ENCODE measurements around the gene AASDH. TPM values are rescaled to one million over a fixed set of nuclear protein-coding genes. Genes with fewer than 3 reads are reported as not detected.

The AASDH gene
- total RNA-seq, 1 experiment from 2014 or later: 8.8 TPM

- peak within 1 kb of the TSS; percentile 87 for H2AFZ ChIP-seq (ENCODE audit: low read length)
- intact Hi-C loops (cut with micrococcal nuclease): loop anchor here (2.0 to 10.0 kb wide), 4 partner anchors 49 to 542 kb away; partner anchors contain the start of genes AASDH, NOA1, POLR2B and REST
- peaks cover 92% of the 10 kb centered on the region for H3K79me2 ChIP-seq (ENCODE audit: low read length)
- no peaks in the 10 kb centered on the region for H3K9me3 ChIP-seq (ENCODE audit: low read length)
- peak within 1 kb of the TSS; percentile 93 for H3K4me2 ChIP-seq (ENCODE audit: low read length)
- peak; percentile 99 for DNase-seq
- POLR2A ChIA-PET (ENCODE audit: unreplicated experiment): interaction anchor here (0.6 to 2.1 kb wide), 8 partner anchors 9 to 323 kb away, joined by 3 to 22 read pairs (median 4); partner anchors contain the start of gene AASDH
- H3K27ac ChIP-seq (ENCODE audit: low read length): peak within 1 kb of the TSS; percentile 80
- no peaks in the 10 kb centered on the region for H3K9me2 ChIP-seq (replicated peaks; ENCODE audit: low read length)
- ATAC-seq: peak; percentile 78
- peaks cover 64% of the 10 kb centered on the region for H4K20me1 ChIP-seq (ENCODE audit: low read length)
- peak within 1 kb of the TSS; percentile 98 for H3K9ac ChIP-seq (ENCODE audit: low read length)
- H3F3A ChIP-seq (ENCODE audit: low read length, unreplicated experiment): no peaks in the 10 kb centered on the region
- H3K27me3 ChIP-seq (ENCODE audit: low read length): no peaks in the 10 kb centered on the region
- CTCF ChIA-PET: interaction anchor here (0.8 to 1.0 kb wide), 3 partner anchors 9 to 109 kb away, joined by 3 to 5 read pairs (median 4); no protein-coding TSS in a partner anchor
- peak within 1 kb of the TSS; percentile 79 for H3K4me3 ChIP-seq (ENCODE audit: low read length)
- TF ChIP-seq CTCF (conservative IDR thresholded peaks at IDR 0.05; ENCODE audit: low read depth, low read length) (no peak), EZH2phosphoT487 (IDR thresholded peaks at IDR 0.05; ENCODE audit: borderline replicate concordance, low read length) (no peak), EZH2 (IDR thresholded peaks at IDR 0.05; ENCODE audit: low read length, unreplicated experiment) (no peak)
- H3K4me1 ChIP-seq (ENCODE audit: insufficient read depth, low read length): peaks cover 36% of the 10 kb centered on the region
- no TSS peak for BruUV-seq (replicated peaks)
- peaks cover 14% of the 10 kb centered on the region; the same call in 1 of the 2 replicates for H3K36me3 ChIP-seq (ENCODE audit: low read depth, low read length)
These were observed 48.0 kb upstream of the AASDH start, which contains the start of gene PPAT for GRCh38 chr4:56435140-56435926. PPAT (minus strand) TSS chr4:56435615; CDS start chr4:56435477, 138 bp downstream.

GRCh38 chr4:56434599-56435139, 47.4 kb upstream of the AASDH start:
- TF ChIP-seq EZH2 (IDR thresholded peaks at IDR 0.05; ENCODE audit: low read length, unreplicated experiment): no peak
- TF ChIP-seq EZH2phosphoT487 (IDR thresholded peaks at IDR 0.05; ENCODE audit: borderline replicate concordance, low read length): no peak
- TF ChIP-seq CTCF (conservative IDR thresholded peaks at IDR 0.05; ENCODE audit: low read depth, low read length): no peak
- peaks cover 29% of the 10 kb centered on the region for H3K4me1 ChIP-seq (ENCODE audit: insufficient read depth, low read length)
- no TSS peak for BruUV-seq (replicated peaks)
- H3K4me3 ChIP-seq (ENCODE audit: low read length): peak overlapping the region; percentile 79
- no peaks in the 10 kb centered on the region for H3F3A ChIP-seq (ENCODE audit: low read length, unreplicated experiment)
- CTCF ChIA-PET: interaction anchor here (1.0 kb wide), 1 partner anchor 9 kb away, joined by 5 read pairs; no protein-coding TSS in a partner anchor
- POLR2A ChIA-PET (ENCODE audit: unreplicated experiment): interaction anchor here (0.5 to 2.1 kb wide), 7 partner anchors 9 to 324 kb away, joined by 3 to 22 read pairs (median 6); partner anchors contain the start of gene AASDH
- DNase-seq (peak; percentile 69), ATAC-seq (peak; percentile 57)
- intact Hi-C loops (cut with micrococcal nuclease): loop anchor here (1.0 to 10.0 kb wide), 5 partner anchors 24 to 543 kb away; partner anchors contain the start of genes AASDH, NOA1, POLR2B and REST
- H4K20me1 ChIP-seq (ENCODE audit: low read length): peaks cover 64% of the 10 kb centered on the region
- peak overlapping the region; percentile 80 for H3K27ac ChIP-seq (ENCODE audit: low read length)
- peaks cover 92% of the 10 kb centered on the region for H3K79me2 ChIP-seq (ENCODE audit: low read length)
- H3K9ac ChIP-seq (ENCODE audit: low read length): peak overlapping the region; percentile 98
- peak overlapping the region; percentile 93 for H3K4me2 ChIP-seq (ENCODE audit: low read length)
- H3K9me3 ChIP-seq (ENCODE audit: low read length): no peaks in the 10 kb centered on the region
- no peaks in the 10 kb centered on the region for H3K9me2 ChIP-seq (replicated peaks; ENCODE audit: low read length)
- peak overlapping the region; percentile 87 for H2AFZ ChIP-seq (ENCODE audit: low read length)
- H3K27me3 ChIP-seq (ENCODE audit: low read length): no peaks in the 10 kb centered on the region
- H3K36me3 ChIP-seq (ENCODE audit: low read depth, low read length): peaks cover 8% of the 10 kb centered on the region; the same call in 1 of the 2 replicates
